Esophagus muscularis mucosa (tissue), 4 donors: ENCODE data around the gene PLEKHG4B. TPM values are rescaled to one million over a fixed set of nuclear protein-coding genes. Genes with fewer than 3 reads are reported as not detected.

Experiments used
- DNase-seq: peaks from one replicate; pipeline ENCODE4 v3.0.0-alpha.2; 2017; ENCODE audit errors: extremely low spot score
- H3K27ac ChIP-seq, 4 donors: fragments of 200-600 bp; sonication (generic); replicated peaks in 1 of 4; 1 replicate in 3 of 4; 2 replicates in 1 of 4; pipeline ENCODE4 v1.5.1; 2016 to 2019; ENCODE audit warnings: mild to moderate bottlenecking in 1 of 4
- H3K27me3 ChIP-seq, 4 donors: fragments of 200-600 bp; sonication (generic); one replicate each; pipeline versions ENCODE4 v1.5.1 to v1.6.0; 2016 to 2019
- H3K36me3 ChIP-seq, 4 donors: fragments of 200-600 bp; sonication (generic); one replicate each; pipeline ENCODE4 v1.5.1; 2016 to 2019
- H3K4me1 ChIP-seq, 4 donors: fragments of 200-600 bp; sonication (generic); one replicate each; pipeline ENCODE4 v1.5.1; 2016 to 2019
- H3K4me3 ChIP-seq, 4 donors: fragments of 200-600 bp; sonication (generic); 1 replicate in 2 of 4; 2 replicates in 2 of 4; pipeline ENCODE4 v1.5.1; 2016 to 2019; ENCODE audit warnings: mild to moderate bottlenecking in 4 of 4, moderate library complexity in 1 of 4
- H3K9me3 ChIP-seq, 4 donors: fragments of 200-600 bp; sonication (generic); 1 replicate in 3 of 4; 2 replicates in 1 of 4; pipeline ENCODE4 v1.5.1; 2016 to 2019
- CTCF ChIP-seq, 3 experiments: fragments of 200-600 bp in 2 of 3; fragments of 450-650 bp in 1 of 3; sonication (generic) in 2 of 3; IDR thresholded peaks; one replicate each; pipeline ENCODE4 v1.5.1; 2017 to 2019; ENCODE audit warnings: antibody characterized with exemption in 3 of 3, mild to moderate bottlenecking in 2 of 3, moderate library complexity in 1 of 3
- EP300 ChIP-seq: sonication (generic); formaldehyde crosslinking; IDR thresholded peaks from one replicate; pipeline ENCODE4 v1.6.1; 2017; ENCODE audit warnings: antibody characterized with exemption
- POLR2A ChIP-seq: fragments of 450-650 bp; IDR thresholded peaks from one replicate; pipeline ENCODE4 v1.6.1; 2017; ENCODE audit warnings: antibody characterized with exemption, moderate library complexity, mild to moderate bottlenecking, low read depth
- POLR2AphosphoS5 ChIP-seq, 2 donors: sonication (generic); formaldehyde crosslinking; IDR thresholded peaks; one replicate each; pipeline ENCODE4 v1.6.1; 2017; ENCODE audit warnings: antibody characterized with exemption in 2 of 2
- WGBS: methylation state at CpG from one replicate; pipeline ENCODE4 v1.1.5; 2018; 5-methylcytosine and 5-hydroxymethylcytosine counted together
- intact Hi-C: fragments of 100-400 bp; cut with DNase I; formaldehyde crosslinking; loops from one replicate; pipeline ENCODE4 v1.15.1; 2023
- total RNA-seq, 4 donors: library from RNA; depleted of rRNA; stranded (reverse); fragments of >200 nt; gene quantifications; one replicate each; pipeline versions ENCODE4 v1.1.0 to v1.2.1, GENCODE V29; 2016

PLEKHG4B gene
- total RNA-seq, 4 donors from 2014 or later = under 0.01 to 0.46 TPM; not detected in 2

GRCh38 chr5:192691-192969 lies 100.7 kb downstream of the PLEKHG4B start:
- DNase-seq = no peak
- no peak for TF ChIP-seq CTCF (IDR thresholded peaks at IDR 0.05)
- TF ChIP-seq POLR2AphosphoS5 (IDR thresholded peaks at IDR 0.05) = no peak
- no peak for TF ChIP-seq POLR2A
- no peak for TF ChIP-seq EP300
- intact Hi-C loops = no loop called here
- 87% methylated on average over 9 of the region's 9 CpGs for WGBS
- no peak overlapping the region for H3K27ac ChIP-seq
- H3K36me3 ChIP-seq = peaks cover 0 to 6% (median 0%) of the 10 kb centered on the region in 4 donors
- H3K9me3 ChIP-seq = no peaks in the 10 kb centered on the region
- no peak overlapping the region for H3K4me3 ChIP-seq
- peaks cover 0 to 42% (median 0%) of the 10 kb centered on the region in 4 donors for H3K27me3 ChIP-seq
- H3K4me1 ChIP-seq = peaks cover 31 to 34% (median 32%) of the 10 kb centered on the region in 4 donors

GRCh38 chr5:192970-193831 lies 101.2 kb downstream of the PLEKHG4B start:
- 93% methylated on average over 16 of the region's 17 CpGs for WGBS

GRCh38 chr5:194102-194501 lies 102.1 kb downstream of the PLEKHG4B start:
- 82% methylated on average over 13 of the region's 15 CpGs for WGBS
- Histone ChIP-seq H3K4me3 (no peak overlapping the region), H3K4me1 (peaks cover 16 to 24% (median 18%) of the 10 kb centered on the region in 4 donors), H3K27ac (no peak overlapping the region), H3K27me3 (peaks cover 0 to 33% (median 0%) of the 10 kb centered on the region in 4 donors), H3K9me3 (no peaks in the 10 kb centered on the region), H3K36me3 (peaks cover 0 to 9% (median 6%) of the 10 kb centered on the region in 4 donors)
- intact Hi-C loops = no loop called here
- TF ChIP-seq POLR2AphosphoS5 (IDR thresholded peaks at IDR 0.05) = no peak
- TF ChIP-seq EP300 = no peak
- TF ChIP-seq POLR2A = no peak
- TF ChIP-seq CTCF (IDR thresholded peaks at IDR 0.05) = no peak
- DNase-seq = no peak

More at GRCh38 chr5:192970-193831, 101.2 kb downstream of the PLEKHG4B start:
- H3K4me1 ChIP-seq = peaks cover 25 to 30% (median 27%) of the 10 kb centered on the region in 4 donors
- no peak for DNase-seq
- H3K27me3 ChIP-seq = peaks cover 0 to 36% (median 0%) of the 10 kb centered on the region in 4 donors
- H3K4me3 ChIP-seq = no peak overlapping the region
- H3K27ac ChIP-seq = no peak overlapping the region
- peaks cover 0 to 6% (median under 1%) of the 10 kb centered on the region in 4 donors for H3K36me3 ChIP-seq
- no peaks in the 10 kb centered on the region for H3K9me3 ChIP-seq
- TF ChIP-seq EP300 = no peak
- intact Hi-C loops = no loop called here

- no peak overlapping the region for H3K27ac ChIP-seq
- H3K36me3 ChIP-seq = peaks cover 0 to 13% (median 7%) of the 10 kb centered on the region in 4 donors
- H3K9me3 ChIP-seq = no peaks in the 10 kb centered on the region
- intact Hi-C loops = no loop called here
- DNase-seq = no peak
- H3K27me3 ChIP-seq = peaks cover 0 to 33% (median 0%) of the 10 kb centered on the region in 4 donors
- 95% methylated on average over 36 of the region's 36 CpGs for WGBS
- no peak overlapping the region for H3K4me3 ChIP-seq
- peaks cover 16 to 18% (median 17%) of the 10 kb centered on the region in 4 donors for H3K4me1 ChIP-seq
- TF ChIP-seq POLR2A (no peak), EP300 (no peak), POLR2AphosphoS5 (IDR thresholded peaks at IDR 0.05) (no peak), CTCF (IDR thresholded peaks at IDR 0.05) (no peak)
Measured at GRCh38 chr5:194603-195209, 102.7 kb downstream of the PLEKHG4B start.
